Natural killer cell (primary cell): ENCODE results near the gene SULF2. TPM values are rescaled to one million over a fixed set of nuclear protein-coding genes. Genes with fewer than 3 reads are reported as not detected.

Experiments
- ATAC-seq, 3 donors: fragments of 150-1000 bp in 2 of 3; fragments of 200-7000 bp in 1 of 3; cut with Tn5 transposase; 1 replicate in 1 of 3; 2 replicates in 2 of 3; pipeline ENCODE4 v1.10.0; 2021; ENCODE audit warnings: mild to moderate bottlenecking in 2 of 3, moderate library complexity in 2 of 3
- DNase-seq, 2 donors: peaks; one replicate each; pipeline versions ENCODE4 v3.0.0 to v3.0.0-alpha.2; 2013 to 2021; ENCODE audit warnings: mixed read lengths in 1 of 2
- H3K27ac ChIP-seq: one replicate; pipeline ENCODE4 v1.5.1; 2013; ENCODE audit warnings: mild to moderate bottlenecking, low read length
- H3K27me3 ChIP-seq: one replicate; pipeline ENCODE4 v1.6.1; 2013; ENCODE audit warnings: low read length; ENCODE audit not compliant: control insufficient read depth, insufficient read depth
- H3K36me3 ChIP-seq: one replicate; pipeline ENCODE4 v1.6.1; 2013; ENCODE audit warnings: low read length; ENCODE audit not compliant: control insufficient read depth, insufficient read depth
- H3K4me1 ChIP-seq: one replicate; pipeline ENCODE4 v1.6.1; 2013; ENCODE audit warnings: low read length; ENCODE audit not compliant: control insufficient read depth, insufficient read depth
- H3K4me3 ChIP-seq: one replicate; pipeline ENCODE4 v1.5.1; 2013; ENCODE audit warnings: low read length
- H3K9me3 ChIP-seq: one replicate; pipeline ENCODE4 v1.6.1; 2013; ENCODE audit warnings: low read length; ENCODE audit not compliant: control insufficient read depth, insufficient read depth
- H3K27ac Mint-ChIP-seq, 2 donors: one replicate each; pipeline ENCODE4 v1.8.0; 2022; ENCODE audit warnings: mild to moderate bottlenecking in 2 of 2, mixed read lengths in 2 of 2, moderate library complexity in 1 of 2
- H3K27me3 Mint-ChIP-seq, 2 donors: one replicate each; pipeline ENCODE4 v1.8.0; 2022; ENCODE audit warnings: low read depth in 2 of 2, mixed read lengths in 2 of 2
- H3K36me3 Mint-ChIP-seq: one replicate; pipeline ENCODE4 v1.8.0; 2022; ENCODE audit warnings: mixed read lengths
- H3K4me1 Mint-ChIP-seq, 2 donors: one replicate each; pipeline ENCODE4 v1.8.0; 2022; ENCODE audit warnings: mixed read lengths in 2 of 2
- H3K4me3 Mint-ChIP-seq: one replicate; pipeline ENCODE4 v1.8.0; 2022; ENCODE audit warnings: mild to moderate bottlenecking, moderate library complexity, mixed read lengths
- H3K9me3 Mint-ChIP-seq, 2 donors: one replicate each; pipeline ENCODE4 v1.8.0; 2022; ENCODE audit warnings: mixed read lengths in 2 of 2
- CTCF ChIP-seq: fragments of 200-600 bp; IDR thresholded peaks from one replicate; pipeline ENCODE4 v1.8.0; 2022; ENCODE audit warnings: antibody characterized with exemption
- WGBS: methylation state at CpG from one replicate; pipeline ENCODE4 v1.1.7; 2013; ENCODE audit warnings: missing lambda C conversion rate; ENCODE audit not compliant: insufficient coverage; 5-methylcytosine and 5-hydroxymethylcytosine counted together
- intact Hi-C: fragments of 100-400 bp; cut with micrococcal nuclease; formaldehyde crosslinking; loops from one replicate; pipeline ENCODE4 v1.14.2; 2022
- total RNA-seq, 4 donors: library from RNA; stranded (reverse); fragments of 120-200 nt in 1 of 4; gene quantifications; one replicate each; pipeline versions ENCODE4 v1.2.3 to v1.2.4, GENCODE V29; 2013 to 2022

SULF2 gene
- total RNA-seq, 3 donors from 2014 or later (not counting 1 experiment from before 2014, with no cell fraction given), result 8.1 to 48.7 (median 12.3) TPM

- H3K9me3 ChIP-seq, result no peaks in the 10 kb centered on the region
- no peak for TF ChIP-seq CTCF
- H3K27me3 ChIP-seq, result no peaks in the 10 kb centered on the region
- Mint-ChIP-seq H3K4me1 (no peaks in the 10 kb centered on the region), H3K9me3 (peaks cover 0 to 3% of the 10 kb centered on the region in 2 donors), H3K4me3 (no peak overlapping the region), H3K36me3 (no peaks in the 10 kb centered on the region), H3K27ac (no peak overlapping the region), H3K27me3 (peaks cover 16 to 50% of the 10 kb centered on the region in 2 donors)
- DNase-seq (no peak), ATAC-seq (no peak)
- H3K36me3 ChIP-seq, result no peaks in the 10 kb centered on the region
- no peak overlapping the region for H3K4me3 ChIP-seq
- no peaks in the 10 kb centered on the region for H3K4me1 ChIP-seq
- intact Hi-C loops, result loop anchor here (10.0 kb wide), 1 partner anchor 77 kb away; no protein-coding TSS in a partner anchor
- 53% methylated on average over 3 of the region's 3 CpGs for WGBS
- no peak overlapping the region for H3K27ac ChIP-seq
Observed at GRCh38 chr20:47818016-47818415, 32.7 kb upstream of the SULF2 start.

- Histone ChIP-seq H3K4me3 (no peak overlapping the region), H3K9me3 (no peaks in the 10 kb centered on the region), H3K36me3 (no peaks in the 10 kb centered on the region), H3K27me3 (no peaks in the 10 kb centered on the region), H3K27ac (no peak overlapping the region), H3K4me1 (no peaks in the 10 kb centered on the region)
- TF ChIP-seq CTCF, result no peak
- no peak overlapping the region for H3K4me3 Mint-ChIP-seq
- intact Hi-C loops, result loop anchor here (10.0 kb wide), 1 partner anchor 77 kb away; no protein-coding TSS in a partner anchor
- H3K27me3 Mint-ChIP-seq, result peaks cover 16 to 53% of the 10 kb centered on the region in 2 donors
- H3K36me3 Mint-ChIP-seq, result no peaks in the 10 kb centered on the region
- WGBS, result 82% methylated on average over 7 of the region's 7 CpGs
- DNase-seq (no peak), ATAC-seq (no peak)
- no peaks in the 10 kb centered on the region for H3K4me1 Mint-ChIP-seq
- peaks cover 0 to 3% of the 10 kb centered on the region in 2 donors for H3K9me3 Mint-ChIP-seq
- H3K27ac Mint-ChIP-seq, result no peak overlapping the region
Observed at GRCh38 chr20:47817573-47817972, 32.3 kb upstream of the SULF2 start.

- H3K4me1 Mint-ChIP-seq, result no peaks in the 10 kb centered on the region
- ATAC-seq, result no peak
- H3K27ac Mint-ChIP-seq, result no peak overlapping the region
- H3K4me3 Mint-ChIP-seq, result no peak overlapping the region
- intact Hi-C loops, result loop anchor here (10.0 kb wide), 1 partner anchor 78 kb away; no protein-coding TSS in a partner anchor
- TF ChIP-seq CTCF, result no peak
- Histone ChIP-seq H3K27ac (no peak overlapping the region), H3K9me3 (no peaks in the 10 kb centered on the region), H3K4me1 (no peaks in the 10 kb centered on the region), H3K4me3 (no peak overlapping the region), H3K27me3 (no peaks in the 10 kb centered on the region), H3K36me3 (no peaks in the 10 kb centered on the region)
- no peak for DNase-seq
- peaks cover 0 to 3% of the 10 kb centered on the region in 2 donors for H3K9me3 Mint-ChIP-seq
- peaks cover 20 to 58% of the 10 kb centered on the region in 2 donors for H3K27me3 Mint-ChIP-seq
- WGBS, result 55% methylated on average over 5 of the region's 5 CpGs
- H3K36me3 Mint-ChIP-seq, result no peaks in the 10 kb centered on the region
Observed at GRCh38 chr20:47816487-47817451, 31.5 kb upstream of the SULF2 start.
